SK-N-MC (cell line): Measurements from ENCODE around the gene PRIM2.

Experiments used
- EZH2 ChIP-seq: fragments of 200-600 bp; sonication (generic); IDR thresholded peaks from one replicate; pipeline ENCODE4 v1.6.1; 2017; ENCODE audit warnings: antibody characterized with exemption
- POLR2AphosphoS5 ChIP-seq: IDR thresholded peaks from 2 replicates; pipeline ENCODE4 v1.6.1; 2012; ENCODE audit warnings: mild to moderate bottlenecking, low read depth, low read length, borderline replicate concordance

- no peak for TF ChIP-seq POLR2AphosphoS5
- no peak for TF ChIP-seq EZH2
These were observed 24.8 kb downstream of the PRIM2 start for GRCh38 chr6:57342148-57342669.
